Spleen (tissue), 11 donors: Measurements from ENCODE around the gene MSH3. TPM values are rescaled to one million over a fixed set of nuclear protein-coding genes. Genes with fewer than 3 reads are reported as not detected.

Experiments
- DNase-seq: peaks from one replicate; pipeline ENCODE4 v3.0.0-alpha.2; 2020
- H3K27ac ChIP-seq, 8 donors: fragments of 200-600 bp; sonication (generic) in 7 of 8; 1 replicate in 4 of 8; 2 replicates in 4 of 8; pipeline versions ENCODE4 v1.5.0 to v1.8.0; 2016 to 2021; ENCODE audit warnings: inconsistent platforms in 4 of 8, mild to moderate bottlenecking in 4 of 8, moderate library complexity in 1 of 8
- H3K27me3 ChIP-seq, 7 donors: fragments of 200-600 bp; sonication (generic) in 6 of 7; replicated peaks in 1 of 7; 1 replicate in 4 of 7; 2 replicates in 3 of 7; pipeline versions ENCODE4 v1.5.0 to v1.8.0; 2016 to 2021; ENCODE audit warnings: inconsistent platforms in 3 of 7, mild to moderate bottlenecking in 1 of 7
- H3K36me3 ChIP-seq, 6 donors: fragments of 200-600 bp; sonication (generic) in 5 of 6; 1 replicate in 4 of 6; 2 replicates in 2 of 6; pipeline versions ENCODE4 v1.5.0 to v1.8.0; 2016 to 2021; ENCODE audit warnings: inconsistent platforms in 2 of 6
- H3K4me1 ChIP-seq, 6 donors: fragments of 200-600 bp; sonication (generic) in 5 of 6; 1 replicate in 3 of 6; 2 replicates in 3 of 6; pipeline versions ENCODE4 v1.5.0 to v1.8.0; 2016 to 2021; ENCODE audit warnings: inconsistent platforms in 3 of 6
- H3K4me3 ChIP-seq, 8 donors: fragments of 200-600 bp; sonication (generic) in 7 of 8; 1 replicate in 4 of 8; 2 replicates in 4 of 8; pipeline versions ENCODE4 v1.5.0 to v1.8.0; 2016 to 2021; ENCODE audit warnings: inconsistent platforms in 4 of 8, mild to moderate bottlenecking in 4 of 8, moderate library complexity in 2 of 8
- H3K9me3 ChIP-seq, 8 donors: fragments of 200-600 bp; sonication (generic) in 7 of 8; 1 replicate in 4 of 8; 2 replicates in 4 of 8; pipeline versions ENCODE4 v1.5.0 to v1.8.0; 2016 to 2021; ENCODE audit warnings: inconsistent platforms in 4 of 8
- CTCF ChIP-seq, 11 experiments: fragments of 200-600 bp in 7 of 11; fragments of 450-650 bp in 4 of 11; sonication (generic) in 4 of 11; IDR thresholded peaks in 8 of 11; conservative IDR thresholded peaks in 3 of 11; 1 replicate in 7 of 11; 2 replicates in 4 of 11; pipeline versions ENCODE4 v1.4.0 to v1.8.0; 2016 to 2021; ENCODE audit warnings: antibody characterized with exemption in 11 of 11, inconsistent platforms in 4 of 11, mild to moderate bottlenecking in 1 of 11
- POLR2A ChIP-seq, 3 donors: fragments of 450-650 bp; IDR thresholded peaks; one replicate each; pipeline ENCODE4 v1.5.1; 2017; ENCODE audit warnings: antibody characterized with exemption in 3 of 3, mild to moderate bottlenecking in 1 of 3
- POLR2AphosphoS5 ChIP-seq, 3 donors: sonication (generic); formaldehyde crosslinking; IDR thresholded peaks; one replicate each; pipeline ENCODE4 v1.5.1; 2017; ENCODE audit warnings: antibody characterized with exemption in 3 of 3
- WGBS, 5 donors: extraction: QIAGEN DNeasy Blood & Tissue Kit in 3 of 5; methylation state at CpG; one replicate each; pipeline versions ENCODE4 v1.1.5 to v1.1.7; 2013 to 2018; 5-methylcytosine and 5-hydroxymethylcytosine counted together
- intact Hi-C: fragments of 100-400 bp; cut with DNase I; formaldehyde crosslinking; loops from one replicate; pipeline ENCODE4 v1.15.0; 2023; ENCODE audit warnings: low total_unique reads
- polyA plus RNA-seq, 3 donors: library from polyadenylated mRNA; stranded (reverse); fragments of 200-250 nt; gene quantifications; one replicate each; pipeline ENCODE4 v1.2.1, GENCODE V29; 2013
- total RNA-seq, 7 donors: library from RNA; depleted of rRNA in 3 of 7; stranded (reverse); fragments of >200 nt in 3 of 7; fragmentation: NEBNext Ultra II Directional in 4 of 7; extraction: Animal tissue kit (Norgen Biotek cat#: 25700) in 4 of 7; gene quantifications; one replicate each; pipeline versions ENCODE4 v1.1.0 to v1.2.1, GENCODE V29; 2016 to 2021
- donor health status: healthy with polysubstance abuse.
- donor health status: DM: no; HTN: no; CAD: no; lungs with moderate emphysema.
- donor health status: DM: no; HTN: no; CAD: no.
- donor health status: Bipolar disorder and iron deficiency.
- donor health status: healthy.
- donor health status: DM: no; HTN: no; CAD: no.
- donor health status: DM: yes; HTN: yes; CAD: no.

MSH3 gene
- total and polyA plus RNA-seq, 10 donors: 2.3 to 17.0 (median 14.6) TPM

- TF ChIP-seq CTCF (IDR thresholded peaks at IDR 0.05 in 8 of 11, conservative IDR thresholded peaks at IDR 0.05 in 3 of 11) (no peak), POLR2A (IDR thresholded peaks at IDR 0.05) (no peak), POLR2AphosphoS5 (IDR thresholded peaks at IDR 0.05) (no peak)
These were observed 49.8 kb downstream of the MSH3 start for GRCh38 chr5:80704221-80704620.

GRCh38 chr5:80705216-80705769 lies 50.8 kb downstream of the MSH3 start:
- Histone ChIP-seq H3K4me1 (peaks cover 0 to 6% (median 0%) of the 10 kb centered on the region in 6 donors), H3K4me3 (no peak overlapping the region), H3K27ac (no peak overlapping the region), H3K36me3 (peaks cover 0 to 87% (median 7%) of the 10 kb centered on the region in 6 donors), H3K27me3 (no peaks in the 10 kb centered on the region), H3K9me3 (no peaks in the 10 kb centered on the region)
- TF ChIP-seq POLR2AphosphoS5 (IDR thresholded peaks at IDR 0.05) (no peak), POLR2A (IDR thresholded peaks at IDR 0.05) (no peak), CTCF (IDR thresholded peaks at IDR 0.05 in 8 of 11, conservative IDR thresholded peaks at IDR 0.05 in 3 of 11) (no peak)
- 82 to 98% (median 89%) methylated on average over 6 of the region's 6 CpGs for WGBS, 5 donors
- no peak for DNase-seq
- intact Hi-C loops: no loop called here

More at GRCh38 chr5:80704221-80704620, 49.8 kb downstream of the MSH3 start:
- Histone ChIP-seq H3K9me3 (no peaks in the 10 kb centered on the region), H3K4me3 (no peak overlapping the region), H3K27me3 (no peaks in the 10 kb centered on the region), H3K36me3 (peaks cover 0 to 77% (median 7%) of the 10 kb centered on the region in 6 donors), H3K27ac (no peak overlapping the region), H3K4me1 (peaks cover 0 to 6% (median 0%) of the 10 kb centered on the region in 6 donors)
- intact Hi-C loops: no loop called here
- no peak for DNase-seq
- 89 to 94% (median 93%) methylated on average over 1 of the region's 1 CpG for whole genome bisulfite sequencing, 5 donors

GRCh38 chr5:80705801-80706200 lies 51.3 kb downstream of the MSH3 start:
- 90 to 95% (median 94%) methylated on average over 4 of the region's 4 CpGs for WGBS, 5 donors
- Histone ChIP-seq H3K4me3 (no peak overlapping the region), H3K27ac (no peak overlapping the region), H3K36me3 (peaks cover 0 to 89% (median 7%) of the 10 kb centered on the region in 6 donors), H3K4me1 (peaks cover 0 to 6% (median 0%) of the 10 kb centered on the region in 6 donors), H3K27me3 (no peaks in the 10 kb centered on the region), H3K9me3 (no peaks in the 10 kb centered on the region)
- intact Hi-C loops: no loop called here
- DNase-seq: no peak
- no peak for TF ChIP-seq POLR2A (IDR thresholded peaks at IDR 0.05)
- no peak for TF ChIP-seq POLR2AphosphoS5 (IDR thresholded peaks at IDR 0.05)
- TF ChIP-seq CTCF (IDR thresholded peaks at IDR 0.05 in 8 of 11, conservative IDR thresholded peaks at IDR 0.05 in 3 of 11): no peak

- no peaks in the 10 kb centered on the region for H3K27me3 ChIP-seq
- no peaks in the 10 kb centered on the region for H3K9me3 ChIP-seq
- TF ChIP-seq POLR2A (IDR thresholded peaks at IDR 0.05) (no peak), CTCF (IDR thresholded peaks at IDR 0.05 in 8 of 11, conservative IDR thresholded peaks at IDR 0.05 in 3 of 11) (no peak)
- H3K4me3 ChIP-seq: no peak overlapping the region
- intact Hi-C loops: no loop called here
- 78 to 91% (median 84%) methylated on average over 2 of the region's 2 CpGs for WGBS, 5 donors
- H3K27ac ChIP-seq: no peak overlapping the region
- H3K4me1 ChIP-seq: peaks cover 0 to 6% (median 0%) of the 10 kb centered on the region in 6 donors
- H3K36me3 ChIP-seq: peaks cover 0 to 89% (median 7%) of the 10 kb centered on the region in 6 donors
- no peak for DNase-seq
These were observed 52.5 kb downstream of the MSH3 start for GRCh38 chr5:80706835-80707447.
